Mucosa of descending colon (tissue), 3 donors: ENCODE measurements around the gene TAF6L. TPM values are rescaled to one million over a fixed set of nuclear protein-coding genes. Genes with fewer than 3 reads are reported as not detected.

ENCODE experiments used
- ATAC-seq: fragments of 200-7000 bp; cut with Tn5 transposase; one replicate; pipeline ENCODE4 v1.9.1; 2020; ENCODE audit warnings: mild to moderate bottlenecking, moderate library complexity
- DNase-seq, 3 donors: peaks; one replicate each; pipeline ENCODE4 v3.0.0-alpha.2; 2020
- H3K36me3 ChIP-seq: fragments of 200-600 bp; one replicate; pipeline ENCODE4 v1.8.0; 2021; ENCODE audit warnings: low read depth, mild to moderate bottlenecking
- H3K4me1 ChIP-seq: fragments of 200-600 bp; one replicate; pipeline ENCODE4 v1.8.0; 2021; ENCODE audit warnings: low read depth, mild to moderate bottlenecking
- H3K4me3 ChIP-seq: fragments of 200-600 bp; one replicate; pipeline ENCODE4 v1.8.0; 2021; ENCODE audit warnings: mild to moderate bottlenecking
- H3K9me3 ChIP-seq: fragments of 200-600 bp; one replicate; pipeline ENCODE4 v1.8.0; 2021; ENCODE audit warnings: mild to moderate bottlenecking
- intact Hi-C, 2 donors: fragments of 100-400 bp; cut with DNase I in 1 of 2; cut with micrococcal nuclease in 1 of 2; formaldehyde crosslinking; loops; one replicate each; pipeline versions ENCODE4 v1.11.0 to v1.11.1; 2022; cut with DNase I, micrococcal nuclease
- total RNA-seq, 3 donors: library from RNA; stranded (reverse); fragmentation: NEBNext Ultra II Directional in 2 of 3; extraction: Animal tissue kit (Norgen Biotek cat#: 25700) in 2 of 3; gene quantifications; one replicate each; pipeline versions ENCODE4 v1.2.1 to v1.2.4, GENCODE V29; 2021 to 2023
- TF ChIP-seq, protein P1 (sequence below): fragments of 200-600 bp; IDR thresholded peaks from one replicate; pipeline ENCODE4 v1.8.0; 2022; ENCODE audit warnings: antibody characterized with exemption, mild to moderate bottlenecking
- donor health status: DM: no; HTN: no; CAD: no; lungs with moderate emphysema.
- donor health status: DM: no; HTN: no; CAD: no.
- donor health status: DM: no; HTN: yes; CAD: no.

The TAF6L gene
- total RNA-seq, 3 donors from 2014 or later = 17.0 to 23.5 (median 17.1) TPM

DNA sequence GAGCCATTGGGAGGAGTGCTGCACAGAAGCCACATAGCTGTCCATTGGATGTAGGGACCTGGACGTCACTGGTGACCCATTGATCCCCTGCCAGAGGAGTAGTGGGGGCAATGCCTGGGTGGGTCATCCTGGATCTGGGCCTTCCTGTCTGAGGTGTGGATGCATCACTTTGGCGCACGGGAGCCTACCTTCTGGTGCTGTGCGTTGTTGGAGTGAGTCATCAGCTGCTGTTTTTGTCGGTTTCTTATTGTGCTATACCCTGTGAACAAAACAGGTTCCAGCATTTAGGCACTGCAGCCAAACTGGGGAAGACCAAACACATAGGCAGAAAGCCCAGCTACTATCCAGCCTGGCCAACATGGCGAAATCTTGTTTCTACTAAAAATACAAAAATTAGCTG lies 3.2 kb downstream of the TAF6L start:
- intact Hi-C loops = no loop called here
- DNase-seq (peak in 1 of 3 donors; percentile 40), ATAC-seq (no peak)
- peaks cover 7% of the 10 kb centered on the region for H3K4me1 ChIP-seq
- no peak overlapping the region for H3K4me3 ChIP-seq
- H3K36me3 ChIP-seq = no peaks in the 10 kb centered on the region
- no peaks in the 10 kb centered on the region for H3K9me3 ChIP-seq
- TF ChIP-seq, protein P1, sequence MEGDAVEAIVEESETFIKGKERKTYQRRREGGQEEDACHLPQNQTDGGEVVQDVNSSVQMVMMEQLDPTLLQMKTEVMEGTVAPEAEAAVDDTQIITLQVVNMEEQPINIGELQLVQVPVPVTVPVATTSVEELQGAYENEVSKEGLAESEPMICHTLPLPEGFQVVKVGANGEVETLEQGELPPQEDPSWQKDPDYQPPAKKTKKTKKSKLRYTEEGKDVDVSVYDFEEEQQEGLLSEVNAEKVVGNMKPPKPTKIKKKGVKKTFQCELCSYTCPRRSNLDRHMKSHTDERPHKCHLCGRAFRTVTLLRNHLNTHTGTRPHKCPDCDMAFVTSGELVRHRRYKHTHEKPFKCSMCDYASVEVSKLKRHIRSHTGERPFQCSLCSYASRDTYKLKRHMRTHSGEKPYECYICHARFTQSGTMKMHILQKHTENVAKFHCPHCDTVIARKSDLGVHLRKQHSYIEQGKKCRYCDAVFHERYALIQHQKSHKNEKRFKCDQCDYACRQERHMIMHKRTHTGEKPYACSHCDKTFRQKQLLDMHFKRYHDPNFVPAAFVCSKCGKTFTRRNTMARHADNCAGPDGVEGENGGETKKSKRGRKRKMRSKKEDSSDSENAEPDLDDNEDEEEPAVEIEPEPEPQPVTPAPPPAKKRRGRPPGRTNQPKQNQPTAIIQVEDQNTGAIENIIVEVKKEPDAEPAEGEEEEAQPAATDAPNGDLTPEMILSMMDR = no peak

DNA sequence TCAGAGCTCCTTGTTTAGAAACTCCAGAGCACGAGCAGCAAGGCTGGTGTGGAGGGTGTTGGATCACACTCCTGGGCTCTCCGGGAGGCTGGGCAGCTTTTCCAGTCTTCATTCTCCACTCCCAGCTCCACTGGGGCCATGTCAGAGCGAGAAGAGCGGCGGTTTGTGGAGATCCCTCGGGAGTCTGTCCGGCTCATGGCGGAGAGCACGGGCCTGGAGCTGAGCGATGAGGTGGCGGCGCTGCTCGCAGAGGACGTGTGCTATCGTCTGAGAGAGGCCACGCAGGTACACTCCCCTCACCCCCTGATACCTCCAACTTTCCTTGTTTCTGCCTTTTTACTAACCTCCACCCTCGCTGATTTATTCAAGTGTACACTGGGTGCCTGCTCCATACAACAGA lies 4.5 kb downstream of the TAF6L start:
- no peaks in the 10 kb centered on the region for H3K36me3 ChIP-seq
- DNase-seq (peak in 1 of 3 donors; percentile 25), ATAC-seq (no peak)
- TF ChIP-seq, protein P1 = no peak
- H3K4me3 ChIP-seq = no peak overlapping the region
- H3K9me3 ChIP-seq = no peaks in the 10 kb centered on the region
- intact Hi-C loops = no loop called here
- H3K4me1 ChIP-seq = no peaks in the 10 kb centered on the region

DNA sequence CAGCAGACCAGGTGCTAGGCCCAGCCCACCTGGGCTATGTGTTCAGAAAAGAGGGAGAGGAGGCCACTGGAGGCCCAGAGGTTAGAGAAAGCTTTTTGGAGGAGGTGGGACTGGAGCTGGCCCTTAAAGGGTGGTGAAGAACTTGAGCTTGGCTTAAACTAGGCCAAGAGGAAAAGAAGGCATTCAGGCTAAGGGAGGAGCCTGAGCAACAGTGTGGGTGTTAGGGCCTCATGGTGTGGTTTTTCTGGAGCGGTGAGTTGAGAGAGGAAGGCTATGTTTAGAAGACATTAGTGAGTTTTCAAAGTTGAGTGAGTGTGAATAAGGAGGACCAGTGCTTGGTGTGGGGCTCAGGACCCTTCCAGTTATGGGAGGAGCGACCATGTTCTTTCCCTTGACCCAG lies 6.2 kb downstream of the TAF6L start:
- H3K4me3 ChIP-seq = no peak overlapping the region
- no peak for DNase-seq
- intact Hi-C loops = no loop called here
- no peak for ATAC-seq
- no peaks in the 10 kb centered on the region for H3K4me1 ChIP-seq
- TF ChIP-seq, protein P1 = no peak
- no peaks in the 10 kb centered on the region for H3K9me3 ChIP-seq
- no peaks in the 10 kb centered on the region for H3K36me3 ChIP-seq

DNA sequence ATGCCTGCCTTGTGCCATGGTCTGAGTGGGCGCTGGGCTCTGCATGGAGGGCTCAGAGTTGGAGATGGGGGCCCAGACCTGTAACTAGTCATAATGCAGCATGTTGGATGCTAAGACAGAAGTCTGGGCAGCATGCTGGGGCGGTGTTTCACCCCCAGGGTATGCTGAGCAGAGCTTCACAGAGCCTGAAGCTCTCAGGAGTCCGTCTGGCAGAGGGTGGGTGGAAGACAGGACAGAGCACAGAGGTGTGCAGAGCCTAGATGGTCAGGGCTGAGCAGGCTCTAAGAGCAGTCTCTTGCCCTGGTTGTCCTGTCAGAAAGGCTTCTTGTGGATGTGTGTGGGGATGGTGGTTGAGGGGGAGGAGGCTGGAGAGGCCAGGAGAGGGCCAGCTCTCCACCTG lies 7.2 kb downstream of the TAF6L start:
- ATAC-seq (no peak), DNase-seq (peak in 1 of 3 donors; percentile 22)
- no peaks in the 10 kb centered on the region for H3K9me3 ChIP-seq
- intact Hi-C loops = no loop called here
- H3K4me1 ChIP-seq = no peaks in the 10 kb centered on the region
- no peaks in the 10 kb centered on the region for H3K36me3 ChIP-seq
- no peak overlapping the region for H3K4me3 ChIP-seq
- TF ChIP-seq, protein P1 = no peak

DNA sequence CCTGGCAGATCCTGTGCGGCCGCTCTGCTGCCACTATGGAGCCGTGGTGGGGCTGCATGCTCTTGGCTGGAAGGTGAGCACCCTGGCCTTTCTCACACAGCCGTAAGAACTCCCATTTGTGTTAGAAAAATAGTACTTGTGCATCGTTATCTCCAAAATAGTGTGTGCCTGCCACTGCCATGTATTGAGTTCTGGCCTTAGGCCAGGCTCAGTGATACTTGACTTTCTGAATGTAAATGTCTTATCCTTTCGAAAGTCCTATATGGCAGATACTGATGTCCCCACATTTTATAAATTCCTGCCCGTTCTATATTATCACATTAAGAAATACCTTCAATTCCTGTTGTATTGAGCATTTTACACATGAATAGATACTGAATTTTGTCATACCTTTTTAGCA lies 11.6 kb downstream of the TAF6L start:
- no peak for ATAC-seq
- intact Hi-C loops = no loop called here
- TF ChIP-seq, protein P1 = no peak

More for the DNA sequence above, 11.6 kb downstream of the TAF6L start:
- Histone ChIP-seq H3K4me1 (peaks cover 9% of the 10 kb centered on the region), H3K36me3 (no peaks in the 10 kb centered on the region), H3K4me3 (no peak overlapping the region), H3K9me3 (no peaks in the 10 kb centered on the region)
- no peak for DNase-seq
